Stimulated activated CD8-positive, alpha-beta memory T cell treated with anti-CD3 and anti-CD28 coated beads, Interleukin-15, amount 100 ng/mL, for 4 hours (primary cell): Measurements from ENCODE around the gene TNPO1.
"Not testable (repeated sequence)": the region's sequence is repeated elsewhere in the genome, so short reads cannot be mapped to it uniquely, and the experiment has no call there.

ENCODE experiments used
- DNase-seq, 2 donors: peaks; one replicate each; pipeline ENCODE4 v3.0.0-alpha.2; 2020; ENCODE audit warnings: low read depth in 2 of 2

The TNPO1 gene

DNA sequence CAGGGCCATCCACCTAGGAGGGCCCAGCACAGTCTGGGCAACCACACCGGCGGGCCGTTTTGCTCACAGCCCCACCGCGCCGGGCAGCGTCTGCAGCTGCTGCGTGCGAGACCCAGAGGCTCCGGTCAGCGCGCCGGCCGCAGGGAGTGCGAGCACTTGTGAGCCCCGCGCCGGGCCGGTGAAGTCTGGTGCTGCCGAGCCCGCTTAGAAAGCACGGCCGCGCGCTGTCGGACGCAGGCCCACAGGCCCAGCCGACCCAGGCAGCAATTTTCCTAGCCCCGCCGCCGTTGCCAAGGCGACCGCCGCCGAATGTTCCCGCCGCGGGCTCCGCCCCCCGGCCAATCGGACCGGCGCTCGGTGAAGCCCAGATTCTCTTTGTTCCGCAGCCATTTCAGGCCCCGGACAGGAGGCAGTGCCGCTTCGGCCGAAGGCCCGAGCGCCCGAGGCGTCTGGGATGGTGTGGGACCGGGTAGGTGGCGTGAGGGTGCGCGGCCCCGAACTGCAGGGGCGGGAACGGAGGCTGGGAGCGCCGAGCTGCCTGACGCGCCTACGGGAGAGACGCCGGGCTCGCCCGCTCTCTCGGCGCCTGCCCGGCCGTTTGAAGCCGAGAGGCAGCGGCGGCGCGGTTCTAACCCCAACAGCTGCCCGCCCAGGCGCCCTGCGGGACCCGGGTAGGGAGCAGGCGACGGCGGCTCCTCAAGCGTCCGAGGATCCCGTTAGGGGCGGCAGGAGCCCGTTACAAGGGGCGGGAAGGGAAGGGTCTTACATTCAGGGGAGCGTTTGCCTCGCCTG is at the start of gene TNPO1:
TSS of gene TNPO1 (plus strand) at position 378 of the 792 bp plus-strand sequence. CDS start at position 455, 77 bp downstream.
- peak; percentile 58 to 75 for DNase-seq

DNA sequence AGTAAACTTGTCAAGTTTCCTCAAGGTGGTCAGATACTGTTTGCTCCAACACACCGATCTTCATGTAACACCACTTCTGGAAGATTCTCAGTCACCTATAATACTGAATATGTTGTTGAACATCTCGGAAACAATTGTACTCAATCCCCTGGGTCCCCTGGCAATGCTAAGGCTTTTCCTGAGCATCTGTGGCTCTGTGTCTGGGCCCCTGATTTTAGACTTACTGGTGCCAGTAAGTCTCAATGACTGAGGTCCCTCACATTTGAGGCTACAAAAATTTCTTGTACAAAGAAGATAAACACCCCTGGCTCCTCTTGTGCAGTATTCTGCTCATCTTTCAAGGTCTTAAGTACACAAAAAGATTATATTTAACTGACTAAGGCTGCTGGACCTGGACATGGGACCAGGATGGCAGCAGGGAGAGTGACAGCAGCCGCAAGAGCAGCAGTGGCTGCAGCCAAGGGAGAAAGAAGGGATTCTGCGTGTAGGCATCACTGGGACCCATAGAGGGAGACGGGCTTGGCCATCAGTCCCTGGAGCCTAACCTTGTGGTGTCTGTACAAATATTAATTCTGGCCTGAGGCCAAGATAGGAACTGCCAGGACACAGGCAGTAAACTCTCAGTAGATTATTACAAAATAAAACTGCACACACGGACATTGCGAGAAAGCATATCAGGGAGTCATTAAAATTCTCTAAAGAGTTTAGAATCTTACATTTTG is 49.0 kb upstream of the TNPO1 start:
- DNase-seq, result no peak

DNA sequence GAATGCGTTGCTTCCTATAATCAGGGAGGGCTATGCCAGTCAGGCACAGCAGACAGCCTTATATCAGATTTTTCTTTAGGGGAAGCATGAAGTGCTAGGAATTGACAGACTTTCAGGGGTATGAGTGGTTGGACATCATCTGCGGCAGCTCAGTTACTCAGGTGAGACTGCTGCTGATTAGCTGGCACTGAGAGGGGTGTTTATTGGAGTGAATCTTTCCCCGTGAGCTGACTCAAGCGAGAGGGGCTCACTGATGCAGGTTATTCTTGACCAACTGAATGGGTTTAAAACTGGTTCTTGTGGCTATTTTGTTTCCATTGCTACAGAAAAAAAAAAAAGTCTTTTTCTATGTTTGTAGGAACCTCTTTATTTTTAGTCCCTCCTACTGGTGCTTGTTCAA is 46.2 kb upstream of the TNPO1 start:
- DNase-seq, result no peak

DNA sequence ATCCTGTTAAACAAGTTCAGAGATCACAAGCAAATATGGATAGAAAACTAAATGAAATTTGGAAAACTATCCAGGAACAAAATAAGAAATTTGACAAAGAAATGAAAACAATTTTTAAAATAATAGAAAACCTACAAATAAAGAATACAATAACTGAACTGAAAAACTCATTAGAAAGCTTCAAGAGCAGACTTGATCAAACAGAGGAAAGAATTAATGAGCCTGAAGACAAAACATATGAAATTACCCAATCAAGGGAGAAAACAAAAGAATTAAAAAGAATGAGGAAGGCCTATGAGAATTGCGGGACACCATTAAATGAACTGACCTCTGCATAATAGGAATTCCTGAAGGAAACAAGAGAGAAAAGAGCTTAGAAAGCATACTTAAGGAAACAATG is 39.8 kb upstream of the TNPO1 start:
- no peak for DNase-seq

DNA sequence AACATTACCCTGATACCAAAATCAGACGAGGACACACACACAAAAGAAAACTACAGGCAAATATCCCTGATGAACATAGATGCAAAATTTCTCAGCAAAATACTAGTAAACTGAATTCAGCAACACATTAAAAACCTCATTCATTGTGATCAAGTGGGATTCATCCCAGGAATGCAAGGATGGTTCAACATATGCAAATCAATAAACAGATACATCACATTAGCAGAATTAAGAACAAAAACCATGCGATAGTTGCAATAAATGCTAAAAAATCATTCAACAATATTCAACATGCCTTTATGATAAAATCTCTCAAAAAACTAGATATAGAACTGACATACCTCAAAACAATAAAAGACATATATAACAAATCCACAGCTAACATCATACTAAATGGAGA is 36.9 kb upstream of the TNPO1 start:
- DNase-seq, result no peak

DNA sequence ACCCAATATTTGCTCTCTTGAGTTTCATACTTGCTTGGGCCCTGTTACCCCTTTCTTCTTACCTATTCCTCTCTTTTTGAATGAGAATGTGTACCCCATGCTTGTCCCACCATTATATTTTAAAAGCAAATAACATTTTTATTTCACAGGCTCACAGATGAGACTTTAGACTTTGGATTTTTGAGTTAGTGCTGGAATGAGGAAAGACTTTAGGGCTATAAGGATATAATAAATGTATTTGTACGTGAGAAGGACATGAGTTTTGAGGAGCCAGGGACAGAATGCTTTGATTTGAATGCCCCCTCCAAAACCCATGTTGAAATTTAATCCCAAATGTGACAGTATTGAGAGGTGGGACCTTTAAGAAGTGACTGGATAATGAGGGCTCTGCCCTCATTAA is 33.1 kb upstream of the TNPO1 start:
- DNase-seq, result no peak

DNA sequence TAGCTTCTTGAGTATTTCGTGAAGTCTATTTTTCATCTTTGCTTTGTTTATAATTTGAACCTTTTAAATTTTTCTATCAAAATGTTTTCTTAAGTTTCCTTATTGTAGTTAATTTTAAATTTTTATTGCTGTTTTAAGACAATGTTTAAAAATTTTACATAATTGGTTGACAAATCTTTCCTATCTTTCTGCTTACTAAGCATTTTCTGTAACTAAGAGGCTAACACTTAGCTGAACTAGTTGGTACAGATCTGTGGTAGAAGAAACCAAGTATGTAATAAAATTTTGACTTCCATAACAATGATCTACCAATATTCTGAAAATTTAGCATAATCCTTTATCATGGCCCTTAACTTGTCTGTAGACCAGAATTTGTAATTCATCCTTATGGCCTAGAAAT is 32.3 kb upstream of the TNPO1 start:
- no peak for DNase-seq

DNA sequence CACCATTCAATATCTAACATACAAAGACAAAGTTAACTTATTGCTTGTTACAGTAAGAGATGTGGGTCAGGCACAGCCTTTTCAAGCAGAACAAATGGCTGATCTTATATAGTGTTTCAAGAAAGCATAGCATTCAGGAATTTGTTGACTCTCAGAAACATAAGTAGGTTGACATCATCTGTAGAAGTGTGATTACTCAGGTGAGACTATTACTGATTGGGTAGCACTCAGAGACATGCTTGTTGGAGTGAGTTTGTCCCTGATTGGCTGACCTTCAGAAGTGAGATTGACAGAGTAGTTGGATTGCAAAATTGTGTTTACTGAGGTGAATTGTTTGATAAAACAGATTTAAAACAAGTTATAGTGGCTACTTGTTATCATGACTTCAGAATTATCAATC is 30.7 kb upstream of the TNPO1 start:
- no peak for DNase-seq

DNA sequence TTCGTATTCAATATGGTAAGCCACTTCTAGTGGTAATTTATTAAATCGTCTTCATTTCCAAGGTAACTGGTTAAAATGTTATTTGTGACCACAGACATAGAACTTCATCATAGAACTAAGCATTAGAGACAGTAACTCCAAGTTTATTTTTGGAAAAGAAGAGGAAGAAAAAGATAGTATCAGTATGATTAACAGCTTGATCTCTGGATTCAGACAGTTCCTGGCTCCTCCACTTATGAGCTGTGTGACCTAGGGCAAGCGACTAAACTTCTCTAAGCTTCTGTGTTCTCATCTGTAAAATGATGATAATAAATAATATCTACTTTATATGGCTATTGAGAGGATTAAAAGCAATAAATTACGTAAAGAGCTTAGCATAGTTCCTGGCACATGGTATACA is 29.8 kb upstream of the TNPO1 start:
- no peak for DNase-seq

DNA sequence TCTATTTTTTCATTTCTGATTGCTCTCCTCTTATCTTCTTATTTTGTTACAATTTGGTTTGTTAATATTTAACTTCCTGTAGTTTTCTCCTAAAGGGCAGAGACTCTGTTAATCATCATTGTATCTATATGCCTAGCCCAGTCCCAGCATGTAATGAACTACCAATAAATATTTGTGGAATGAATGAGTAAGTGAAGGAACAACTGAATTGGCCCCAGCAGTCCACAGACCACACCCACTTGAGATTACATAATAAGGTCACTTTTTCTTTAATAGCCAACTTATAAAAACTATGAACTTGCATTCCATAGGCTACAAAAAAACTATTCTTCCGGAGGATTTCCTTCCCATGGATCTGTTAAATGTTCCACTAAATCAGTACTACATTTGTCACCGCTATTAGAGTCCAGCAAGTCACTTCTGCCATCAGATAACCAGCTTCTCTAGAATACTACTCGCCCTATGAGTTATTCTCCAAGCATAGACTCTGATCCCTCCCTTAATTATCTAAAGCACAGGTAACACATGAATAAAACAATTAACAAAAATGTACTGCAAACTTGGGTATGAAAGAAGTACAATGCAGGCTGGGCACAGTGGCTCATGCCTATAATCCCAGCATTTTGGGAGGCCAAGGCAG is 27.5 kb upstream of the TNPO1 start:
- no peak for DNase-seq

DNA sequence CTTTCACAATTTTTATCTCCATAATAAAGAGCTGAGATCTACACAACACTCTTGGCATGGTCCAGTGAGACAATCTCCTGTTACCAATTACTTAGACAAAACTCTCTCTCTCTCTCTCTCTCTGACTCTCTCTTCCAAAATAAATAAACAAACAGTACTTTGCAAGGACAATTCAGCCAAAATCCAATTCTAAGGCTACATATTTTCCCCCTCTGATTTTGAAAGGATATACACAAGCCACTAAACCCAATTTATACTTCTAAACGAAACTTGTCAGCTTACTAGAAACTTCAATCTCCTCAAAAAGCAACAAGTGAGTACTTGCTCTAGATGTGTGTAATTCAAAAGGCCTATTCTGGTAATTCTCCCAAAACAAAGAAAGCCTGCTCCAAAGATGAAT is 26.3 kb upstream of the TNPO1 start:
- DNase-seq, result no peak

DNA sequence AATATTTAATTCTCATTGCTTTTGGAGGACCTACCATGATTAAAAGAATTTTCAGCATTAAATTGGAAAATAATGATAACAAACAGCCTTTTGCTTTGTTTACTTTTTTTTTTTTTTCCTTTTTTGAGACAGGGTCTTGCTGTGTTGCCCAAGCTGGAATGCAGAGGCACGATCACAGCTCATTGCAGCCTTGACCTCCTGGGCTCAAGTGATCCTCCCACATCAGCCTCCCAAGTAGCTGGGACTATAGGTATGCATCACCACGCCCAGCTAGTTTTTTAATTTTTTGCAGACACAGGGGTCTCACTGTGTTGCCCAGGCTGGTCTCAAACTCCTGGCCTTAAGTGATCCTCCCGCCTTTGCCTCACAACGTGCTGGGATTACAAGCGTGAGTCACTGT is 23.8 kb upstream of the TNPO1 start:
- DNase-seq, result not testable (repeated sequence)

DNA sequence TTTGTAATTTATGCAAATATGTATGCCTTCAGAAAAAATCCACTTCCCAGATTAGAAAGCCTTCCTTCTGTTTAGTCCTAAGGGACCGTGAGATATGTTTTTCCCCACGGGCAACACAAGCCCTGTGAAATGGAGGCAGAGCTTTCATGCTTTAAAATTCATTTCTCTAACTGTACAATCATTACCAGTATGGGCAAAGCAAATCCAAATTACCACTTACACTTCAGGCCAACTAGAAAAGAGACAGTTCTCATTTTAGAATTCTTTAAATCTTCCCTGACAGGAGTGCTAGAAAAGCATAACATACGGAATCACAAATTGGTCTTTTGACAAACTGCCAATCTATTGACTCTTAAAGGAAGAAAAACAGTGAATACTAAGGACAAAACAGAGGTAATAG is 20.5 kb upstream of the TNPO1 start:
- DNase-seq, result no peak

DNA sequence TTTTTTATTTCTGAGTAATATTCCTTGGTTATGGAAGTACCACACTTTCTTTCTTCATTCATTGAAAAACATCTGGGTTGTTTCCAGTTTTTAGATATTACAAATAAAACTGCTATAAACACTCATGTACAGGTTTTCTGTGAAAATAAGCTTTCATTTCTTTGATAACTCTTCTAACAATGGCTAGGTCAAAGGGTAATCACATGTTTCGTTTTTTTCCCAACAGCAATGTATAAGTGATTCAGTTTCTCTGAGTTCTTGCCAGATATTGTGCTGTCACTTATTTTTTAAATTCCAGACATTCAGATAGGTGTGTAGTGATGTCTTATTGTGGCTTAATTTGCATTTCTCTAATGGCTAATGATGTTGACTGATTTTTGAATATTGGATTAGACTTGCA is 16.7 kb upstream of the TNPO1 start:
- DNase-seq, result no peak

DNA sequence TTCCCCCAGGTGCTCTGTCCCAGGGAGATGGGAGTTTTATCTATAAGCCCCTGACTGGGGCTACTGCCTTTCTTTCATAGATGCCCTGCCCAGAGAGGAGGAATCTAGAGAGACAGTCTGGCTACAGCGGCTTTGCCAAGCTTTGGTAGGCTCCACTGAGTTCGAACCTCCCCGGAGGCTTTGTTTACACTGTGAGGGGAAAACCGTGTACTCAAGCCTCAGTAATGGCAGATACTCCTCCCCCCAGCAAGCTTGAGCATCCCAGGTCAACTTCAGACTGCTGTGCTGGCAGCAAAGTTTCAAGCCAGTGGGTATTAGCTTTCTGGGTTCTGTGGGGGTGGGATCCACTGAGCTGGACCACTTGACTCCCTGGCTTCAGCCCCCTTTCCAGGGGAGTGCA is 7.8 kb upstream of the TNPO1 start:
- DNase-seq, result not testable (repeated sequence)

DNA sequence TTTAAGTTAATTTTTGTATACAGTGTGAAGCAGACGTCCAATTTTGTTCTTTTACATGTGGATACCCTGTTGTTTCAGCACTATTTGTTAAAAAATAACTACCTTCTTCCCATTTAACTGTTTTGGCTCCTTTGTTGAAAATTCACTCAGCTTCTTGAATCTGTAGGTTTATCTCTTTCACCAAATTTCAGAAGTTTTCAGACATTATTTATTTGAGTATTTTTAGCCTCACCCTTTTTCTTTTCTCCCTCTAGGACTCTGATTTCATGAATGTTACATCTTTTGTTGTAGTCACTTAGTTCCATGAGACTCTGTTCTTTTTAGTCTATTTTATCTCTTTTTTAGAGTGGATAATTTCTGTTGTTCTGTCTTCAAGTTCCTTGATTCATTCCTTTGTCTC is 4.6 kb upstream of the TNPO1 start:
- no peak for DNase-seq

DNA sequence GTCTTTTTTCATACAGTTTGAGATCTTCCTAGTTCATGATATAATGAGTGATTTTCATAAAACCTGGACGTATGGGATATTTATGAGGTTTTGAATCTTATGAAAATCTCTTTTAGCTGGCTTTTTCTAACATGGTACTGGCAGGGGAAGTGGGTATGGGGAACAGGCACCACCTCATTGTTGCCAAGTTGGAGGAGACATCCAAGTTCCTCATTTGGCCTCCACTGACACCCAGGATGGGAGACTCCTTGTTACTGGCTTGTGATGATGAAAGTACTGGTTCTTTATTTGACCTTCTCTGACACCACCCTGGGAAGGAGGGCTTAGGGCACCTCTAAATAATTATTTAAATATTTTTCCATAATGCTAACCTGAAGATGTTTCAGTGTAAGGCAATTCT is 4.0 kb upstream of the TNPO1 start:
- no peak for DNase-seq

DNA sequence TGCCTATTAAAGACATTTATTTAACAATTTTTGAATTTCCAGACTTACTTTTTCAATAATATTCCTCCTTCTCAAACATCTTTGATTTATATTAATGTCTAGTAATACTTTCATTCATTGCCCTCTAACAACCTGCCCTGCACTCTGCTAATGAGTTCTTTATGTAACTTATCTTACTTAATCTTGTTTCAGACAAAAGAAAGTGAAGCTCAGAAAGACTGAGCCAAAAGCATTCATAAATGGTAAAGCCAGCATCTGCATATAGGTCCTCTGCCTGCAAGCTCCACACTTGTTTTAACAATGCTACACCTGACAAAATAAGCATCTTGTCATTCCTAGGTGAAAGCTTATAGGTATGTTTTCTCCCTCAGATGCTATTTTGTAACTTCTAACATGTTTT is 2.4 kb upstream of the TNPO1 start:
- no peak for DNase-seq

DNA sequence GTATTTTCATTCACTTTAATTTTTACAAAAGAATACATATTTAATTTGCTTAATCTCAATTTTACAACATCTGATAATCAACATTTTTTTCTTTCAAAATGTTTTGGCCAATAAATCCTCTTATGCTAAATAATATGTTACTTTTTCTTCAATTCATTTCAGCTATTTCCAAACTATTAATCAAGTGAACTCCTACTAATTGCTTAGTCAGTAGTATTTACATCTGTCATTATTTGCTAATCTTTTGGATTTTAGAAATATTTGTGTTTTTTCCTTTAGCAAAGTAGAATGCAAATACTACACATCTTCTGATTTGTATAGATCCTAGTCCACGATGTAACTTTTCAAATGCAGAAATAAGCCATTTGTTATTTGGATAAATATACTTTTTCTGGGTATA is 1.6 kb upstream of the TNPO1 start:
- DNase-seq, result no peak

DNA sequence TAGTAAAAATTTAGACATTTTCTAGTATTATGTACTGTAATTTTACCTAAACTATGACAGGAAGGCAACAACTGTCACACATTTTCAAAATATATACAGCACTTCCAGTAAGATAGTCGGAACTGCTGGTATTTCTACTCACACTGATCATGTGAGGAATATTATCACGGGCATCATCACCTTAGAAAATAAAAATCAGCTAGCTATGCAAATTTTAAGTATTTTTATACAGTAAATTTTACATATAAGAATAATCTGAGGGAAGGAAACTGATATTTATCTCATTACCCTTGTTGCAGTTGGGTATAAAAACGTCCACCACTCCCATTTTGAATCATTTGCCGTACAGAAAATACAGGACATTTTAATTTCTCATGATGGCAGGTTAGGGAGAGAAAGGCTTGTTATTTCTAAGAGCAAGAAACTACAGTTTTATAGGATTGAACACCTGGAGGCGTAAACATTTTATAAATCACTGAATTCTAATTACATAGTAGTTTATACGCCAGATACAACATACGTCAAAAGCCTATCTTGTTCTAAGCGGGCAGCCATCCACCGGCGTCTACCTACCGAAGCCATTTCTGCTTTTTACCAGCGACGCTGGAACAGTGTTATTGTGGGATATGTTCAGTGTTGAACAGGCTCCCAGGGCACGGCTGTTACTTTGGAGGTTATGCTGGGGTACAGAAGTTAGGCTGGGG is 729 bp upstream of the TNPO1 start:
- DNase-seq, result no peak

DNA sequence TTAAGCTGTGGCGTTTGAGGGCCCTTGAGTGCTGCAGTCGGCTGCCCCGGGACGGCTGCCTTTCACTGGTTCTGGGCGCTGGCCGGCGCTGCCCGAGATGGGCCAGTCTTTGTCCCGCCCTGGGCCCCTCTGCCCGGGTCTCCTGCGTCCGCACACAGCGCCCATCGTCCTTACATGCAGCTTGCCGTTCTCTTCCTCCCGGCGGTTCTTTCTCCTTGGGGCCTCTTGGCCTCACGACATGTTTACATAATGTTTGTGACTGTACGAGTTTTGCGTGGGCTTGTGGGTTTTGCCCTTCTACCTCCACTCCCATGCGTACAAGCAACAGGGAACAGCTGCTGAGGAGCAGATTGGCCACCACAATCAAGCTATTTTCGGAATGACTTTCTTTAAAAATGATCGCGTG is 618 bp downstream of the TNPO1 start:
- DNase-seq, result peak in 1 of 2 donors; percentile 9

DNA sequence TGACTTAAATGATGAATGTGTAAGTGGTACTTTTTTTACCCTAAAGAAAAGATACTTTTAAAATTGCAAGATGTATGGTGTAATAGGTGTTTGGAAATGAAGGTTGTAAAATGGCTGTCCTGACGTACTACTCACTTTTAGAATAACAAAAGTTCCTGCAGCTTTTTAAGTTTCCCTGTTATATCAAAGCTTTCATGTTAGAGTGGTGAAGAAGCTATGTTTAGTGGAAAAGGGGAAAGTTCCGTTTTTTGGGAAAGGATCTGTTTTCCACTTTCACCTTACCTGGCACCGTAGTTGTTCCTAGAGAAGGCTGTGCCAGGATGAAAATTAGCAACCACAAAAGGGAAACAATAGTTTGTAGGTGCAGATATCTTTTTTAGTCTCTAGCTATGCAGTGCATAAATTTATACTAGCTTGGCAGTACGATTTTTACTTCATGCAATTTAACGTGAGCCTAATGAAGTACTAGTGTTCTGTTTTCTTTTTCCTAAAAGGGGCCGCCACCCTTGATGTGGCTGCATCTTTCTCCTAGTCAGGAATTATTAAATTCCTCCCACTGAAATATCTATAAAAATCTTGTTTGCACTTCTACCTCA is 1.3 kb downstream of the TNPO1 start:
- no peak for DNase-seq
